ENCODE data around the gene ROR2.
A peak's percentile ranks its signal among the peaks of the same experiment; 100 is the strongest.
"Not testable (repeated sequence)": the region's sequence is repeated elsewhere in the genome, so short reads cannot be mapped to it uniquely, and the experiment has no call there.

The ROR2 gene

DNA sequence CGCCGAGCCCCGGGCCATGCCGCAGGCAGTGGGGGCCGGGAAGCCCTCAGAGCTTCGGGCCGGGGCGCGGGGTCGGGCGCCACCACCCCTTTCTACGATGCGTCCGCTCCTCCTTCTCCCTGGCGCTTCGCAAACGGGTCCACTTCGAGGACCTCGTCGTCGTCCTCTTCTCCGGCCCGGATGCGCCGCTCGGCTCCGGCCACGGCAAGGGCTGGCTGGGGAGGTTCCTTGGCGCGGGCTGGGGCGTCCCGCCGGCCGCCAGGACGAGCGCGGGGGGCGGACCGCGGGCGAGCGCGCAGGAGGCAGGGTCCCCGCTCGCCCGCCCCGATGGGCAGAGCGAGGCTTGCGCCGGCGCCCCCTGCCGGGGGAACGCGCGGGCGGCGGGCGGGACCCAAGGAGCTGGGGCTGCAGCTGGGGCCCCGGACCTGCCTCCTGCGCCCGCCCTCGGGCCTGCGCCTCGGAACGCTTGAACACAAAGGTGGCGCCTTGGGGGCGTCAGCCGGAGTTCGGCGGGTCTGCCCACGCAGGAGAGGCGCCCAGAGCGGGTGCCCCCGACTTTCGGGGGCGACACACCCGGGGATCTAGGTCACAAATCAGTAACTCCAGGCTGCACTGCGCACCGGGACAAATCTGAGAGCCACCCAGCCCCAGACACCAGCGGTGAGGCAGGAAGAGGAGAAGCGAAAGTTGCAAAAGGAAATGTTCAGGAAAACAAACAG lies at the start of gene ROR2:
TSS of gene ROR2 (minus strand) at position 283 of the 719 bp plus-strand sequence.
- peak in 5 of 10 donors; percentile 8 to 85 (median 49) for DNase-seq
- intact Hi-C loops (cut with DNase I), result loop anchor here (10.0 kb wide), 1 partner anchor 175 kb away; no protein-coding TSS in a partner anchor

DNA sequence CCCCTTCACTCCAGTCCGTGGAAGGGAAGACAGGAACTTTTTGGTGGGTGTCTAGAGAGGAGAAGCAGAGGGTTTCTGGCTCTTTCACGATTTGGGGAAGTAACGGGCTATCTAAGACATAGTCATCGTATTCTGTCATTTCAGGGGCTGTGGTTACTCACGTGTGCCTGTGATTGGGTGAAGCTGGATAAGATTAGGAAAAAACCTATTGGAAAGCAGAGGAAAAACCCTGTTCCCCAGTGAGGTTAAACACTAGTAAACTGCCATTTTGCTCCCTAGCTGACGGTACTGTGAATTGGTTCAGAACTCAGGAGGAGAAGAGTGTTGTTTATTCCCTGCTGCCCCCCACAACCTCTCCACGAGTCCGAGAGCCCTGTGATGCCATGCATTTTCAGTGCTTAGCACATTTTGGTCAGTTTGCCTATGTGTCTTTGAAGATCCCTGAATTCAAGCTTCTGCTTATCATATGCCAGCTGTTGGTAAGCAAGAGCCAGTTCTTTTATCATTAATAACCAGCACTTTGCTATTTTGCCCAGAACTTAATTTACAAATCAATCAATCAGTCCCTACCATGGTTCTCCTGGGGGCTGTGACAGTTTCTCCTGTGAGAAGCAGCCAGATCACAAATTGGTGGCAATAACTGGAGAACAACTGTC lies 45.1 kb upstream of the ROR2 start:
- intact Hi-C loops (cut with DNase I), result no loop called here

DNA sequence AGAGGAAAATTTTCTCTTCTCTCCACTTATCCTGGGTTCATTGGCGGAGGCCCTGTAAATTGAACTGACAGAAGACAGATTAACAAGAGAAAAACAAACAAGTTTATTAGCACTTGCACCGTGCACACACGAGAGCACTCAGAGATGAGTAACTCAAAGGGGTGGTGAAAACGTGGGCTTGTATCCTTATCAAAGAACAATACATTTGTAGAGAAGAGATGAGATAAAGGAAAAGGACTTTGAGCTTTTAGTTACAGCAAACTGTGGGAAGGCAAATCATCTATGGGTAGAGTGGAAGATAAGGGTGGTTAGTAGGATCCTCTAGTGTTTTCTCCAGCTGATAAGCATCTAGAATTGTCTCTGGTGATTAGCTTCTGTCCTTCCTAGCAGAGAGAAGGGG lies 44.4 kb upstream of the ROR2 start:
- DNase-seq, result no peak
- intact Hi-C loops (cut with DNase I), result no loop called here

More for the DNA sequence above, 45.1 kb upstream of the ROR2 start:
- no peak for DNase-seq

- intact Hi-C loops (cut with DNase I), result no loop called here
- no peak for DNase-seq
Observed at GRCh38 chr9:91992461-91993041, 42.5 kb upstream of the ROR2 start.

DNA sequence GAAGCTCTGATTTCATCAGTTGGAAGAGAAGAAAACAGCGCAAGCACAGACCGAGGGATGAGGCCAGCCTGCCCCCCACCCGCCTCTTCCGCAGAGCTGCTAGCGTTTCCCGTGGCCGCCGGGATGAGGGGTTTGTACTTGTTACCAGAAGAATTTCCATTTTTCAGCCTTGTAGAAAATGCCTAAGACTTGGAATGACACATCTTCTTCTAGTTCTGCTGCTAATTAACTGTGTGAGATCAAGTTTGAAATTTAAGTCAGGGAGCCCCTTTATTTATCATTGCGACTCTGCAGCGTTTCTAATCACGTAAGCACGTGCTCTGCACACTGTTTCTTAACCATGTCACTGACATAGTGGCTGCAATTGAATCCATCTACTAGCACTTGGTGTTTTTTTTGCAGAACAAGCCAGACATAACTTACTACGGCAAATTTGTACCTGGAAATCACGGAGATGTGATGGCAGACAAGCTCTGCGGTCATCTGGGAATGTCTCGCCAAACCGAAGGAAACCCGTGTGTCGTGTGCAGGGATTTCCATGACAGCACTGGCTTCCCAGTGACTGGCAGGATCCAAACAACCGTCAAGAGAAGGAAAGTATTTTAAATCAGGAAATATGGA lies 41.8 kb upstream of the ROR2 start:
- intact Hi-C loops (cut with DNase I), result no loop called here

DNA sequence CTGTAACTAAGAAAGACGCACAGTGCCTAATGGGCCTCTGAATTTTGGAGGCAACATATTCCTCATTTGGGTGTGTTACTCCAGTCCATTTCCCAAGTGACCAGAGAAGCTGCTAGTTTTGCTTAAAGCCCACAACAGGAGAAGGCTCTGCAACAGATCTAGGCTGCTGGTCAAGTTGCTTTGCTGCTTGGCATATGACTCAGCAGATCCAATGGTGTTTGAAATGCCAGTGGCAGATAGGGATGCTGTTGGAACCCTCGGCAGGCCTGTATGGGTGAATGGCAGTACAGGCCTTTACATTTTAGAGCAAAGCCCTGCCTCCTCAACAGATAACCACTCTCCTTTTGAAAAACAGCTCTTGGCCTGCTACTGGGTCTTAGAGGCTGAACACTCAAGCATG lies 36.2 kb upstream of the ROR2 start:
- DNase-seq, result no peak
- intact Hi-C loops (cut with DNase I), result no loop called here

More for the DNA sequence above, 41.8 kb upstream of the ROR2 start:
- DNase-seq, result peak in 1 of 10 donors; percentile 75

GRCh38 chr9:91985692-91986091 lies 35.7 kb upstream of the ROR2 start:
- intact Hi-C loops (cut with DNase I), result no loop called here
- no peak for DNase-seq

DNA sequence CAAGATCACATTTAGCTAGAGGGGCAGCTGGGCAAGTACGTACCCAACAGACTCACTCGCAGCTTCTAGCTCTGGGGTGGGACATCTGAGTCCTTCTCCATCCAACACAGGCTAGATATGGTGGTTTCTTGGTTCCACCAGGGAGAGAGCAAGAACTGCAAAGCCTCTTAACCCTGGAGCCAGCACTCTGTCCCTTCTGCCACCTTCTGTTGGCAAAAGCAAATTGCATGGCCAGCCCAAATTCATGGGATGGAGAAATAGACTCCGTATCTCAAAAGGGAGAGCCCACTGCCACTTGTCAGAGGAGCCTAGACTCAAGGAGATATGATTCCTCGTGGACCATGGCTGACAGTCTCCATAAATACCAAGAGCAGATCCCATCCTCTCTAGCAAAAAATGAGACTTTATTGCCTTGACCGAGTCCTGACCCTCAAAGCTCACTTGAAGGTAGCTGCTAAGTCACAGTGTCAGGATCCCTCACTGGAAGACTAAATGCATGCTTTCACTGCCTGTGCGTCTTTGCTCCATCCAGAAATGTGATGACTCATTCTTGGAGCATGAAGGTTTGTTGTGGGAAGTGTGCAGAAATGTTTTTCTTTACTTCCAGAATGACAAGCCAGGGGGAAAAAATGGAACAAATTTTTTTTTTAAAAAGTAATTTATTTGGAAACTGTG lies 28.8 kb upstream of the ROR2 start:
- DNase-seq, result no peak
- intact Hi-C loops (cut with DNase I), result no loop called here

- DNase-seq; intact Hi-C loops (cut with DNase I): not testable (repeated sequence)
Observed at GRCh38 chr9:91975254-91975653, 25.2 kb upstream of the ROR2 start.

- DNase-seq, result no peak
- intact Hi-C loops (cut with DNase I), result no loop called here
Observed at GRCh38 chr9:91972711-91973110, 22.7 kb upstream of the ROR2 start.

- intact Hi-C loops (cut with DNase I), result no loop called here
- DNase-seq, result no peak
Observed at GRCh38 chr9:91972076-91972626, 22.1 kb upstream of the ROR2 start.

DNA sequence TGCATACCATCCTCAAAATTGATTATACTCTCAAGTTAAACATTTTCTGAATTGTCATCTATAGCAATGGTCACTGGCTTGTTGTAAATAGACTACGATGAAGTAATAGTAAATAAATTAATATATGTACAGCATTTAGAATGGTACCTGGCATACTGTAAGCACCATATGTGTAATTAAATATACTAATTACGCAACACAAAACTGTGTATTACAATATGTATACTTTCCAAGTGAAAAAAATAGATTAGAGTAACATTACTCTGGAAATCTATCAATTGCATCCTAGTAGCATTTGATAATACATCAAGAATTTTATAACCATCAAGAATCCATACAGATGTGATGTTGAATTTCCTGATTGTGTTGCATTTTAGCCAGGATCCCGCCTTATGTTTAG lies 17.2 kb upstream of the ROR2 start:
- intact Hi-C loops (cut with DNase I), result no loop called here
- DNase-seq, result no peak

DNA sequence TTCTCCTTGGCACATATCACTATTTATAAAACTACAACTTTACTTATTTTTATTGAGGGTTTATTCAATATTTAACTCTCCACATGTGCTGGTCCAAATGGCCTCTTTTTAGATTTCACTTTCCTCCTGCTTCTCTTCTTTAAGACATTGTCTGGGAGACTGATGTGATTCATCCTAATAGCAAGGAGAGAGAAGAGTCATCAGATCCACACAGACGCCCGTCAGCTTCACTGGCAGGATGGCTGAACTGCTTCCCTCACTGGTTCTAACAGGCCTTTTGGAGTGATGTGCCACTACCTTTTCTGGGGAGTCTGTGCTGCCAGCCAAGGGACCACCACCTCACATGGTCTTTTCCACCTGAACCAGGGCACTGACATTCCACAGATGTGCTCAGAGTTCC lies 16.5 kb upstream of the ROR2 start:
- DNase-seq, result no peak
- intact Hi-C loops (cut with DNase I), result no loop called here

DNA sequence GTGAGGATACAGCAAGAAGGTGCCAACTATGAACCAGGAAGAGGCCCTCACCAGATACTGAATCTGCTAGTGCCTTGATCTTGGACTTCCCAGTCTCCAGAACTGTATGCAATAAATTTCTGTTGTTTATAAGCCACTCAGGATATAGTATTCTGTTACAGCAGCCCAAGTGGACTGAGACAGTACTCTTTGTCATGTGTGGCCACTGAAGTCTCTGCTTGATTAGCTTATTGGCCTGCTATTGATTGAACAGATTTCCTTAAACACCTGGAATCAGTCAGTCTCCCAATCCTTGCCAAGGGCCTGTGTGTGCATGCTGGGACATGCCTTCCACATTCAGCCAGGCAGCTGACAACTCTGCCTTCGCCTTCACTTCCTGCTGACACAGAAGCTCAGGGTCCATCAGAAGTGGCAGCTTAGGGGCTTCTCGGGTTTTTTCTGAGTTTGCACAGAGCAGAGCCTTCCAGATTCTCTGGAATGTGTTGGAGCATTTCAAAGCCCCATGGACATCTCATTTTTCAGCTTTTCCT lies 13.7 kb upstream of the ROR2 start:
- intact Hi-C loops (cut with DNase I), result no loop called here
- no peak for DNase-seq

GRCh38 chr9:91960367-91960766 lies 10.3 kb upstream of the ROR2 start:
- intact Hi-C loops (cut with DNase I), result no loop called here
- DNase-seq, result no peak

DNA sequence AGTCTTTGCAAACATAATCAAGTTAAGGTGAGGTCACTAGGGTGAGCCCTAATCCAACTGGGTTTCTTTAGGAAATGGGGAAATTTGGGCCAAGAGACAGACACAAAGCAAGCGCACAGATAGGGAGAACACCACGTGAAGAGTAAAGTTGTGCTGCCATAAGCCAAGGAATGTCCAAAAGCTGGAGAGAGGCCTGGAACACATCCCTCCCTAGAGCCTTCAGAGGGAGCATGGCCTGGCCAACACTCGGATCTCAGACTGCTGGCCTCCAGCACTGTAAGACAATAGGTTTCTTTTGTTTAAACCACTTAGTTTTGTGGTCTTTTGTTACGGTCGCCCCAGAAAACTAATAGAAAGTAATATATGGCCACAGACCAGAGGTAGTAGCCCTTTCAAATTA lies 8.1 kb upstream of the ROR2 start:
- intact Hi-C loops (cut with DNase I), result loop anchor here (10.0 kb wide), 1 partner anchor 183 kb away; no protein-coding TSS in a partner anchor
- no peak for DNase-seq

GRCh38 chr9:91954841-91955471 lies 4.9 kb upstream of the ROR2 start:
- DNase-seq, result peak in 1 of 10 donors; percentile 20
- intact Hi-C loops (cut with DNase I), result loop anchor here (10.0 kb wide), 1 partner anchor 180 kb away; no protein-coding TSS in a partner anchor

GRCh38 chr9:91953718-91954117 lies 3.7 kb upstream of the ROR2 start:
- intact Hi-C loops (cut with DNase I), result loop anchor here (10.0 kb wide), 1 partner anchor 179 kb away; no protein-coding TSS in a partner anchor
- no peak for DNase-seq

- DNase-seq, result no peak
- intact Hi-C loops (cut with DNase I), result loop anchor here (10.0 kb wide), 1 partner anchor 177 kb away; no protein-coding TSS in a partner anchor
Observed at GRCh38 chr9:91951944-91952520, 2.0 kb upstream of the ROR2 start.
